ENCODE data around the gene ATMIN.

ATMIN gene

GRCh38 chr16:81040842-81041241, 5.2 kb downstream of the ATMIN start:
- H3K4me3 ChIP-seq (ENCODE audit: low read depth, low read length), result no peak overlapping the region
- no peak for DNase-seq (ENCODE audit: low read depth)
- no peak for TF ChIP-seq CTCF (conservative IDR thresholded peaks at IDR 0.05; ENCODE audit: low read depth, low read length)

GRCh38 chr16:81041696-81042095, 6.1 kb downstream of the ATMIN start:
- H3K4me3 ChIP-seq (ENCODE audit: low read depth, low read length), result no peak overlapping the region
- DNase-seq (ENCODE audit: low read depth), result no peak
- no peak for TF ChIP-seq CTCF (conservative IDR thresholded peaks at IDR 0.05; ENCODE audit: low read depth, low read length)

GRCh38 chr16:81042821-81043220, 7.2 kb downstream of the ATMIN start:
- DNase-seq (ENCODE audit: low read depth), result no peak
- H3K4me3 ChIP-seq (ENCODE audit: low read depth, low read length), result no peak overlapping the region
- no peak for TF ChIP-seq CTCF (conservative IDR thresholded peaks at IDR 0.05; ENCODE audit: low read depth, low read length)

GRCh38 chr16:81053761-81054160, 18.1 kb downstream of the ATMIN start:
- no peak for TF ChIP-seq CTCF (conservative IDR thresholded peaks at IDR 0.05; ENCODE audit: low read depth, low read length)
- no peak overlapping the region for H3K4me3 ChIP-seq (ENCODE audit: low read depth, low read length)
- DNase-seq (ENCODE audit: low read depth), result no peak

GRCh38 chr16:81060576-81061306, 25.1 kb downstream of the ATMIN start:
- no peak overlapping the region for H3K4me3 ChIP-seq (ENCODE audit: low read depth, low read length)
- no peak for DNase-seq (ENCODE audit: low read depth)
- no peak for TF ChIP-seq CTCF (conservative IDR thresholded peaks at IDR 0.05; ENCODE audit: low read depth, low read length)

- no peak for TF ChIP-seq CTCF (conservative IDR thresholded peaks at IDR 0.05; ENCODE audit: low read depth, low read length)
These were observed 25.6 kb downstream of the ATMIN start for GRCh38 chr16:81061307-81061640.

GRCh38 chr16:81061871-81062608, 26.4 kb downstream of the ATMIN start:
- no peak for DNase-seq (ENCODE audit: low read depth)
- H3K4me3 ChIP-seq (ENCODE audit: low read depth, low read length), result no peak overlapping the region
- TF ChIP-seq CTCF (conservative IDR thresholded peaks at IDR 0.05; ENCODE audit: low read depth, low read length), result no peak

More at GRCh38 chr16:81061307-81061640, 25.6 kb downstream of the ATMIN start:
- DNase-seq (ENCODE audit: low read depth), result no peak
- H3K4me3 ChIP-seq (ENCODE audit: low read depth, low read length), result no peak overlapping the region

Data from choroid plexus epithelial cell (primary cell).